GM19395 (cell line): ENCODE results near the gene ATL2.
"Not testable (repeated sequence)": the region's sequence is repeated elsewhere in the genome, so short reads cannot be mapped to it uniquely, and the experiment has no call there.

Experiments used
- ATAC-seq: cut with Tn5 transposase; IDR thresholded peaks from one replicate; pipeline ENCODE4 v1.9.1; 2021; ENCODE audit warnings: mild to moderate bottlenecking, moderate library complexity; ENCODE audit not compliant: unreplicated experiment

Gene ATL2

GRCh38 chr2:38394041-38394440 is 17.0 kb upstream of the ATL2 start:
- no peak for ATAC-seq

DNA sequence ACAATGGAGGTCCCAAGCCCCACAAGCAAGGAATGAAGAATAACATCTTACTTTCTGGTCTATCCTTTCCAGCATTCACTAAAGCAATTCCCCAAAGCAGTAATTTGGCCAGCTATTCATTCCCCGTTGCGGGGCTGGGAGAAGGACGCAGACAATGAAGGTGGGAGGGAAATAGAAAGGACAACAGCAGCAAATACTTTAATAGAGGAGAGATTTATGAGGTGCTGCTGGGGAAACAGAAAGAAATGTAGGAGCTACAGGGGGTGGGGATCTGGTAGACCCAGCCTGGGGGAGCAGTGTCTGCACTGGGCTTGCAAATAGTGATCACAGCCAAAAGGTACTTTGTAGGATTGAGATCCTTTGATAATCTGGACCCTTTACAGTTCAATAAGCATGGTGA is 13.9 kb upstream of the ATL2 start:
- no peak for ATAC-seq

DNA sequence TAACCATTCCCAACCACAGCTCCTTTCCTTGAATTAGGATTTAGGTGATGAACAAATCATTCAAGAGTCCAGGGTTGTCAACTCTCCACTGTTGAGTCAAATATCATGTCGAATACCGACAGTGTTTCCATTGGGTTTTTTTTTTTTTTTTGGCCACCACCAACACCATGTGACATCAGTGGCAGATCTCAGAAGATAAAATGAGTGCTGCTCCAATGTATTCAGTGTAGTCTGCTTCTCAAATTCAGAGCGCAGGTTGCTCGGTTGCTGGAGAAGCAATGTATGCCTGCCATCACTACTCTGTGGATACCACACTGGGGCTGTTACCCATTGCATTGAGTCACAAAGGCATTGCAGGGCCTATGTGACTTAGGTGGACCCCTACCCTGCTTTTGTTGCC is 10.8 kb upstream of the ATL2 start:
- ATAC-seq, result no peak

DNA sequence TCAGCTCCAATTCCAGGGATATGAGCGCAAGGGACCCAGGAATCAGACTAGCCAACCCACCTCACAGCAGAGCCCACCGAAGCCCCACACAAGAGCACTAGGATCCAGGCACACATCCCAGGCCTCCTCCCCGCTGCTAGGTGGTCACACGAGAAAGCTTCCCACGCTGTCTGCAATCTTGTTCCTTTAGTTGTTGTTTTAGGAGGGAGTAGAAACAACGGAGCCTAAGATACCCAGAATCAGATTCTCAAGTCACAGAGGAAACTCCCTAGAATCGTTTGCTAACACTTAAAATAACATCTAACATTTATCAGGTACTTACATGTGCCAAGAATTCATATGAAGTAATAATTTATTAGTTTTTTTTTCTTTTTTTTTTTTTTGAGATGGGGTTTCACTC is 9.7 kb upstream of the ATL2 start:
- no peak for ATAC-seq

DNA sequence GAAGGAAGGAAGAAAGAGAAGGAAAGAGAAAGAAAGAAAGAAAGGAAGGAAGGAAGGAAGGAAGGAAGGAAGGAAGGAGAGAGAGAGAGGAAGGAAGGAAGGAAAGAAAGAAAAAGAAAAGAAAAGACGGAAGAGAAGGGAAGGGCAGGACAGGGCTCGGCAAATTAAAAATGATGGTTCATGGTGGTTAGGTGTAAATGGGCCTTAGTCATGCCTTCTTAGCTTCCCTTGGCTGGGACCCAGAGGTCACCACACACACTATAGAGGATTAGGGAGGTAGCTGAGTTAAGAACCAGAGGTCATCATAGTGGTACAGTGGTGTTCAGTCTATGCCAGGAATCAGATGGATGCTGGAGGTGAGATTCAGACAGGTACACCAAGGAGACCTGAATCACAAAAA is 9.3 kb upstream of the ATL2 start:
- no peak for ATAC-seq

GRCh38 chr2:38384338-38384737 is 7.3 kb upstream of the ATL2 start:
- ATAC-seq, result no peak

GRCh38 chr2:38383741-38384140 is 6.7 kb upstream of the ATL2 start:
- ATAC-seq, result not testable (repeated sequence)

DNA sequence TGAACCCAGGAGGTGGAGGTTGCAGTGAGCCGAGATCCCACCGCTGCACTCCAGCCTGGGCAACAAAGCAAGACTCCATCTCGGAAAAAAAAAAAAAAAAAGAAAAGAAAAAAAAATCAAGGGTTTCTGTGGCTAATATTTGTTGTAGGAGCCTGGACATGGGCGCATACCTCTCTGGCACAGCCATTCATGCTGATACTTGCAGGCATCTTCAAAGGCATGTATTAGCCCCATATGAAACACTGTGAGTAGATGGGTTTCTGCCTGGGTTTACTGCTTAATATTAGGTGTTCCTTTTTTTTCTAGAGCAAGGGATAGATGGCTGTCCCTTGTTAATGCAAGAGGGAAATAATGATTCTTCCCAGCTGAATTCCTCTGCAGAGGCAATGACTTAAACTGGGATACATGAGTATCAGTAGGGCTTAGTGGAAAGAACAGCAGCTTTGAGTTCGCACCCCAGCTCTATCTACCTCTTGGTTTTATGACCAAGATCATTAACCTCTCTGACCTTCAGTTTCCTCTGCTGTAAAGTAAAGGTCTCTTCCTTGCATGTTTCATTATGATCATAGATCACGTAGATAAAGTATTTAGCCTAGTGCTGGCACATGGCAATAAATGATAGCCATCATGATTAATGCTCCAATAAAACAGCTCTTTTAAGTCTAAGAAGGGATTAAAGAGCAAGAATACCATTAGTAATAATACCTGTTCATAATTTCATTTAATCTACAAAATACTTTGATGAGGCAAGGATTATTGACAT is 4.5 kb upstream of the ATL2 start:
- ATAC-seq, result no peak

DNA sequence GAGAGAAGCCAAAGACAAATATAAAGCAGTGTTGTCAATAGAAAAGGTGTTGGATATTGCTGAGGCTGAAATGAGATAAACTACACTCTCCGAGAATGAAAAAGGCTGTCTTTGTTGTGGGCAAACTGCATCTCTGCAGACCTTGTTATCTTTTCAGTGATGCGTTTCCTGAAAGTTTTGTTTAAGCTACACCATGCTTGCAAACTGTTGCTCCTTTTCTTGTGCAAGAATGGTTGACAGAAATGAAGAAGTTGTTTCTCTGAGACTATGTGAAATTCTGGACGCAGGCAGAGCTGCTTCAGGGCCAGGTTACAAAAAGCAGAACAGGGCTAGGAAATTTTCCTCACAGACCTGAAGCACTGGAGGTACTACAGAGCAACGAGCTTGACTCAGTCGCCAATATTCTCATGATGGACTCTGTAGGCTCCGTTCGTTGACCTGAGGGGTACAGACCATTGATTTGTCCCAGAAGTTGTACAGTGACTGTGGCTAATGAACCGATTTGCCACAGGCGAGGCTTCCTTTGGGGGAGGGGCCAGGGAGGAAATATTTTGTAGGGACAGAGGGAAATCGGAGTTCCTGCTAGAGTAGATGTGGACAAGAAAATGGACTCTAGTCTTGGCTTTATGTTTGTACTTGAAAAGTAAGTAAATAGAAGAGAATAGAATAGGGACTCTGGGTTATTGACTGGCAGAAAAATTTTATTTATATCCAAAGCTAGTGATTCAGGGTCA is 3.5 kb upstream of the ATL2 start:
- ATAC-seq, result no peak

DNA sequence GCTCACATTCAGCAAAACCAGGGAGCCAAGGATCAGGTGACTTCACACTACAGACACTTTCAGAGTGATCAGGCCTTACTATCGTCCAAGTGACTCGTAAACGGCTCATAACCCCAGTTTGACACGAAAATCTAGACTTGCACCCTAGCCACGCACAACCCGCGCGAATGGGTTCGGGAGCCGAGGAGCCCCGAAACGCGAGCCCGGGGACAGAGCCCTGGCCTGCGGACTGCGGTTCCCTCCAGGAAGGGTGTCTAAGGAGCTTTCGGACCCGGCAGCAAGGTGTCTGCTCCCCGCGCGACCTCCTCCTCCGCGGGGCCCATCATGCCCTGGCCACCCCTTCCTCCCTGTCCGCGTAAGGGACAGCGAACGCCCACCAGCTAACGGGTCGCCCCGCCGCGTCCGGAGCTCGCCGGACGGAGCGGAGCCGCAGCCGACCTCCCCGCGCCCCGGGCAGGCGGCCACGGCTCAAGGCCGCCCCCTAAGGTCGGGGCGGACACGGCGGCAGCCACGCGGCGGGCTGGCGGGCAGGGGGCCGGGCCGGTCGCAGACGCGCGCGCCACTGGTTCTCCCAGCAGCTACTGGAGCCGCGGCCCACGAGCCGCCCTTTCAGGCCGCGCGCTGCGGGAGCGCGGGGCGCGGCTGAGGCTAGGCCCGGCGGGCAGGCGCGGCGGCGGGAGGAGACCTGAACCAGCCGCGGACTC is 575 bp downstream of the ATL2 start:
- peak; percentile 72 for ATAC-seq

DNA sequence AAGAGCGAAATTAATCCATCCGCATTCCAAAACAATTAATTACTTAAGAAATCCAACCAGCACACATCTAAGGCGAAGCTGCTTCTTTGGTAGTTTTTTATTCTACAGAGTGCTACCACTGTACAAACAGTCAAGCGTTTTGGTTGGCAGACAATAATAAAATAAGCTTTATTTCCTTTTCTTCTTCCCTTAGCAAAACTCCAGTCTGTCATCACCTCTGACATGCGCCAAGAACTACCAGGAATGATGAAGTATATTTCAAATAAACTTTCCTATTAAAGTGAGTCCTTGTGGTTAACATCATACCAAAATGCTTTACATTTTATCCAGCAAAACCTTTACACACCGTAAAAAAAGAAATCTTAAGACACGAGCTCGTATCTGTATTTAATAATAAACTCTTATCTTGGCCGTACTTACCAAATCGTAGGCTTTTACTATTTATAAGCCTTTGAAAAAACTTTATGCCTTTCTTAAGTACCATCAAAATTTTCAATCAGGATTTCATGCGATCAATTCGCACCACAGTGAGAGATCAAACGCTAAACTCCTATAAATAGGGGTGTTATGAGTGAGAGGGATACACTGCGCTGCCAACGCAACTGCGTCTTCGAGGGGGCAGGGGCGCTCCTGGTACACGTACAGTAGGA is 1.3 kb downstream of the ATL2 start:
- ATAC-seq, result no peak

- no peak for ATAC-seq
Measured at GRCh38 chr2:38374984-38375383, 2.1 kb downstream of the ATL2 start.

GRCh38 chr2:38371235-38371634 is 5.8 kb downstream of the ATL2 start:
- no peak for ATAC-seq

GRCh38 chr2:38370664-38371063 is 6.4 kb downstream of the ATL2 start:
- no peak for ATAC-seq

DNA sequence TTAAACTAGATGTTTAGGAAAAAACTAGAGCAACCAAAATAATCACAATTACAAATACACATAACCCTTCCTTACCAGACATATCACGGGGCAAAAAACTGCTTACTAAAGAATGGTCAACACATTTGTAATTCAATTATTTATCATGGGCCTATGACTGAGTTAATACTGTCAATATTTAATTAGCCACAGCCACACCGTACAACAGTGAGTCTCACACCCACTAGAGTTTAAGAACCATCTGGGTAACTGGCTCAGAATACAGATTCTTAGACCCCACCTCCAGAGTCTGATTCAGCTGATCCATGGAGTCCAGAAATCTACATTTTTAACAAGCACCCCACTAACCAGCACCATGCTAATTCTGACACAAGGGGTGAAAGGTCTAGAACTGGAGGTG is 14.8 kb downstream of the ATL2 start:
- no peak for ATAC-seq

GRCh38 chr2:38360177-38360576 is 16.9 kb downstream of the ATL2 start:
- no peak for ATAC-seq

GRCh38 chr2:38353402-38353801 is 23.7 kb downstream of the ATL2 start:
- ATAC-seq, result no peak

DNA sequence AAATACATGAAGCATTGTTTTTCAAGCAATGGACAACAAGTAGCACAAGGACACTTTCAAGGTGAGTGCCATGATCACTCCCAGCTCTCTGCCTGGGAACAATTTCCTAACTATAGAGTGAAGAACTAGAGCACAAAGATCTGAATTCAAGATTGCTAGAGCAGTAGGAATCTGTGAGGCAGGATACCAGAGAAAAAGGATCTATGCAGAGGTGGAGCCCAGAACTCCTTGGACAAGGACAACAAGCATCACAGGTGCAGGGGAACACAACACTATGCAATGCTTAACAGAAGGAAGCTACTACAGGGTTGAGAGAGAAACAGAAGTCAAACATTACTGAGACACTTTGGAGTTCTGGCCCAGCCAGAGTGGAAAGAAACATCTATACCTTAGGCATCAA is 24.7 kb downstream of the ATL2 start:
- no peak for ATAC-seq

- ATAC-seq, result no peak
Measured at GRCh38 chr2:38345323-38346038, 31.6 kb downstream of the ATL2 start.

- ATAC-seq, result no peak
Measured at GRCh38 chr2:38344813-38345212, 32.3 kb downstream of the ATL2 start.

GRCh38 chr2:38343212-38343611 is 33.9 kb downstream of the ATL2 start:
- ATAC-seq, result no peak
